Thymus (tissue), 11 donors: ENCODE data around the gene CCL14. TPM values are rescaled to one million over a fixed set of nuclear protein-coding genes. Genes with fewer than 3 reads are reported as not detected.
"Not testable (repeated sequence)": the region's sequence is repeated elsewhere in the genome, so short reads cannot be mapped to it uniquely, and the experiment has no call there.

Experiments used
- DNase-seq, 9 donors: peaks; one replicate each; pipeline ENCODE4 v3.0.0-alpha.2; 2013; ENCODE audit warnings: low spot score in 9 of 9, low read depth in 6 of 9, missing footprints in 1 of 9
- H3K27ac ChIP-seq, 2 donors: one replicate each; pipeline ENCODE4 v1.5.1; 2013; ENCODE audit warnings: control low read depth in 1 of 2, low read depth in 1 of 2, low read length in 1 of 2, mild to moderate bottlenecking in 1 of 2, moderate library complexity in 1 of 2
- H3K27me3 ChIP-seq, 2 donors: one replicate each; pipeline ENCODE4 v1.5.1; 2013; ENCODE audit warnings: low read length in 1 of 2; ENCODE audit not compliant: control insufficient read depth in 2 of 2, insufficient read depth in 1 of 2
- H3K36me3 ChIP-seq, 2 donors: one replicate each; pipeline ENCODE4 v1.5.1; 2013; ENCODE audit warnings: low read length in 1 of 2, mild to moderate bottlenecking in 1 of 2, moderate library complexity in 1 of 2; ENCODE audit not compliant: control insufficient read depth in 2 of 2, insufficient read depth in 2 of 2
- H3K4me1 ChIP-seq, 2 donors: one replicate each; pipeline ENCODE4 v1.5.1; 2013; ENCODE audit warnings: low read length in 2 of 2; ENCODE audit not compliant: control insufficient read depth in 2 of 2, insufficient read depth in 2 of 2
- H3K4me3 ChIP-seq, 2 donors: one replicate each; pipeline ENCODE4 v1.5.1; 2013; ENCODE audit warnings: low read length in 2 of 2, control low read depth in 1 of 2, mild to moderate bottlenecking in 1 of 2
- H3K9me3 ChIP-seq, 2 donors: one replicate each; pipeline ENCODE4 v1.5.1; 2013; ENCODE audit warnings: low read length in 1 of 2, mild to moderate bottlenecking in 1 of 2; ENCODE audit not compliant: control insufficient read depth in 2 of 2, insufficient read depth in 1 of 2
- WGBS: extraction: QIAGEN DNeasy Blood & Tissue Kit; methylation state at CpG from one replicate; pipeline ENCODE4 v1.1.7; 2013; 5-methylcytosine and 5-hydroxymethylcytosine counted together
- polyA plus RNA-seq: library from polyadenylated mRNA; stranded (reverse); fragments of 200-250 nt; gene quantifications from one replicate; pipeline ENCODE4 v1.2.3, GENCODE V29; 2013
- total RNA-seq: library from RNA; stranded (reverse); fragments of 120-200 nt; gene quantifications from one replicate; pipeline ENCODE4 v1.2.4, GENCODE V29; 2013
- donor health status: healthy.

CCL14 gene
- total and polyA plus RNA-seq, 2 donors = 4.1 to 94.2 TPM

GRCh38 chr17:35938492-35938891 is 48.0 kb downstream of the CCL14 start:
- H3K27ac ChIP-seq, H3K4me3 ChIP-seq, H3K9me3 ChIP-seq, H3K36me3 ChIP-seq, DNase-seq, H3K4me1 ChIP-seq, H3K27me3 ChIP-seq: not testable (repeated sequence)
- WGBS = 96% methylated on average over 3 of the region's 3 CpGs

- H3K27ac ChIP-seq = no peak overlapping the region
- no peaks in the 10 kb centered on the region for H3K9me3 ChIP-seq
- H3K4me1 ChIP-seq = peaks cover 0 to 2% of the 10 kb centered on the region in 2 donors
- no peak overlapping the region for H3K4me3 ChIP-seq
- no peaks in the 10 kb centered on the region for H3K27me3 ChIP-seq
- H3K36me3 ChIP-seq = no peaks in the 10 kb centered on the region
- no peak for DNase-seq
- 98% methylated on average over 5 of the region's 5 CpGs for WGBS
These were observed 50.5 kb downstream of the CCL14 start for GRCh38 chr17:35936063-35936462.

- H3K9me3 ChIP-seq = no peaks in the 10 kb centered on the region
- H3K27me3 ChIP-seq = no peaks in the 10 kb centered on the region
- no peaks in the 10 kb centered on the region for H3K36me3 ChIP-seq
- H3K4me3 ChIP-seq = no peak overlapping the region
- H3K27ac ChIP-seq = no peak overlapping the region
- no peak for DNase-seq
- WGBS = 96% methylated on average over 10 of the region's 10 CpGs
- peaks cover 9 to 12% of the 10 kb centered on the region in 2 donors for H3K4me1 ChIP-seq
These were observed 51.8 kb downstream of the CCL14 start for GRCh38 chr17:35934760-35935159.

Other genes starting within 250 kb of the CCL14 start
- not detected for gene GAS2L2, start 233.5 kb downstream of the CCL14 start, total RNA-seq
- 0.21 TPM for gene GAS2L2, start 233.5 kb downstream of the CCL14 start, polyA plus RNA-seq
- gene C17orf50, start 225.8 kb downstream of the CCL14 start, total RNA-seq = 0.09 TPM
- 0.14 TPM for gene C17orf50, start 225.8 kb downstream of the CCL14 start, polyA plus RNA-seq
- 1.1 TPM for gene MMP28, start 191.1 kb downstream of the CCL14 start, total RNA-seq
- gene MMP28, start 191.1 kb downstream of the CCL14 start, polyA plus RNA-seq = 4.7 TPM
- gene TAF15, start 177.2 kb downstream of the CCL14 start, total RNA-seq = 26.1 TPM
- 95.9 TPM for gene TAF15, start 177.2 kb downstream of the CCL14 start, polyA plus RNA-seq
- 0.05 TPM for gene HEATR9, start 117.8 kb downstream of the CCL14 start, total RNA-seq
- 0.82 TPM for gene HEATR9, start 117.8 kb downstream of the CCL14 start, polyA plus RNA-seq
- 26.7 TPM for gene CCL5, start 106.4 kb downstream of the CCL14 start, total RNA-seq
- gene CCL5, start 106.4 kb downstream of the CCL14 start, polyA plus RNA-seq = 27.4 TPM
- gene RDM1, start 56.0 kb downstream of the CCL14 start, total RNA-seq = 5.7 TPM
- 1.1 TPM for gene RDM1, start 56.0 kb downstream of the CCL14 start, polyA plus RNA-seq
- not detected for gene LYZL6, start 43.0 kb downstream of the CCL14 start, total RNA-seq
- gene LYZL6, start 43.0 kb downstream of the CCL14 start, polyA plus RNA-seq = 0.11 TPM
- gene CCL16, start 5.2 kb downstream of the CCL14 start, total RNA-seq = 0.09 TPM
- 0.46 TPM for gene CCL16, start 5.2 kb downstream of the CCL14 start, polyA plus RNA-seq
- gene CCL15, start 14.8 kb upstream of the CCL14 start, total RNA-seq = not detected
- gene CCL15, start 14.8 kb upstream of the CCL14 start, polyA plus RNA-seq = 0.73 TPM
- 0.61 TPM for gene CCL23, start 31.2 kb upstream of the CCL14 start, total RNA-seq
- gene CCL23, start 31.2 kb upstream of the CCL14 start, polyA plus RNA-seq = 4.2 TPM
- gene CCL18, start 77.5 kb upstream of the CCL14 start, total RNA-seq = 9.3 TPM
- gene CCL18, start 77.5 kb upstream of the CCL14 start, polyA plus RNA-seq = 461 TPM
- gene CCL3, start 103.4 kb upstream of the CCL14 start, total RNA-seq = 15.9 TPM
- gene CCL3, start 103.4 kb upstream of the CCL14 start, polyA plus RNA-seq = 38.5 TPM
- 7.3 TPM for gene CCL4, start 117.1 kb upstream of the CCL14 start, total RNA-seq
- gene CCL4, start 117.1 kb upstream of the CCL14 start, polyA plus RNA-seq = 15.4 TPM
- gene TBC1D3B, start 189.9 kb upstream of the CCL14 start, total RNA-seq = 1.3 TPM
- 3.9 TPM for gene TBC1D3B, start 189.9 kb upstream of the CCL14 start, polyA plus RNA-seq
- 4.3 TPM for gene CCL3L1, start 210.0 kb upstream of the CCL14 start, total RNA-seq
- 1.9 TPM for gene CCL3L1, start 210.0 kb upstream of the CCL14 start, polyA plus RNA-seq
- 11.8 TPM for gene CCL4L2, start 224.3 kb upstream of the CCL14 start, total RNA-seq
- gene CCL4L2, start 224.3 kb upstream of the CCL14 start, polyA plus RNA-seq = 2.4 TPM